ENCODE results near the gene PAK1. TPM values are rescaled to one million over a fixed set of nuclear protein-coding genes. Genes with fewer than 3 reads are reported as not detected.

The PAK1 gene
- total RNA-seq, 1 donor from 2014 or later: 58.3 TPM

DNA sequence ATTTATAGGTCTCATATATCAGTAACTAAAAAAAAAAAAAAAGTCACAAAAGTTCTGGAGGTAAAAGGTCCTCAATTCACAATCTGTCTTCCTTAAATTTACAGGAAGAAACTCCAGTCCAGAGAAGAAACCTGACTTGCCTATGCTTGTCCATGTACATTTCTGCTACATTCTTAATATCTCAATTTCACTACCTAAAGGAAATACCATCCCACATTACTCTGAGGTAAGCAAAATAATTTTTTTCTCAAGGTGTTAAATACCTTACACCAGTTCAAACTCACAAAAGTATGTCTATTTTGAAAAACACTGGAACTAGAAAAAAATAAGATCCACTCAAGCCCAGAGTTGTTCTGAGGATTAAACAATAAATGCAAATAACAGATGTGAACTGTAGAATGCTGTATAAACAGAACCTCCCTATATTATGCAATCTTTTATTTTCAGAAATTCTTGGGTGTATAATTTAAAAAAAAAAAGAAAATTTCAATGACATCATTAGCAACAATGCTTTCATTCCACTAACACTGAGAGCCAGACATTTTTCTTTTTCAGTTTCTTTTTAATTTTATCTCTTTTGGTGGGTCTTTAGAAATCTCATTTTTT lies 122.5 kb downstream of the PAK1 start:
- no peak for TF ChIP-seq CTCF (IDR thresholded peaks at IDR 0.05; ENCODE audit: unreplicated experiment)
- H3K4me3 Mint-ChIP-seq (ENCODE audit: unreplicated experiment): no peak overlapping the region
- H3K4me1 Mint-ChIP-seq (ENCODE audit: unreplicated experiment): peaks cover 14% of the 10 kb centered on the region
- peaks cover 2% of the 10 kb centered on the region for H3K27me3 Mint-ChIP-seq (ENCODE audit: unreplicated experiment)
- no peaks in the 10 kb centered on the region for H3K9me3 Mint-ChIP-seq (ENCODE audit: unreplicated experiment)
- DNase-seq (ENCODE audit: low spot score): no peak
- no peaks in the 10 kb centered on the region for H3K36me3 Mint-ChIP-seq (ENCODE audit: low read depth, unreplicated experiment)
- no peak overlapping the region for H3K27ac Mint-ChIP-seq (ENCODE audit: unreplicated experiment)

DNA sequence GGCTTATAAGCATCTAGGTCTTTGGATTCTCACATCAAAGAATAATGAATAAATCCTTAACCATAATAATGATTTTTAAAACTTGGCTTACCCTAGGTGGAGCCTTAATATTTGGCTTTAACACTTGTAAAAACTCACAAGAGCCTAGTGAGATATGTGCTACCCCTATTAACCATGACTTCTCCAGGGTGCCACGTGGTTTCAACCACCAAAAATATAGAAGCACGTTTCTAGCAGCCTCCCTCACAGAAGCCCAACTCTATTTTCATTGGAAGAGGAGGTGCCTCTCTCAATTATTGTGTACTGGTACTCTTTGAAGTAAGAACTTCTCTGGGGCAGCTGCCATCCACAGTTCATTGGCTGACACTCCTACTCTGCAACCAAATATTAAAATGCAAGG lies 125.9 kb downstream of the PAK1 start:
- peaks cover 2% of the 10 kb centered on the region for H3K27me3 Mint-ChIP-seq (ENCODE audit: unreplicated experiment)
- H3K9me3 Mint-ChIP-seq (ENCODE audit: unreplicated experiment): no peaks in the 10 kb centered on the region
- H3K36me3 Mint-ChIP-seq (ENCODE audit: low read depth, unreplicated experiment): no peaks in the 10 kb centered on the region
- peaks cover 14% of the 10 kb centered on the region for H3K4me1 Mint-ChIP-seq (ENCODE audit: unreplicated experiment)
- DNase-seq (ENCODE audit: low spot score): no peak
- no peak overlapping the region for H3K27ac Mint-ChIP-seq (ENCODE audit: unreplicated experiment)
- H3K4me3 Mint-ChIP-seq (ENCODE audit: unreplicated experiment): no peak overlapping the region
- TF ChIP-seq CTCF (IDR thresholded peaks at IDR 0.05; ENCODE audit: unreplicated experiment): no peak

GRCh38 chr11:77346906-77347603 lies 126.8 kb downstream of the PAK1 start:
- H3K9me3 Mint-ChIP-seq (ENCODE audit: unreplicated experiment): no peaks in the 10 kb centered on the region
- DNase-seq (ENCODE audit: low spot score): no peak
- no peak for TF ChIP-seq CTCF (IDR thresholded peaks at IDR 0.05; ENCODE audit: unreplicated experiment)
- peak overlapping the region; percentile 53 for H3K27ac Mint-ChIP-seq (ENCODE audit: unreplicated experiment)
- H3K4me3 Mint-ChIP-seq (ENCODE audit: unreplicated experiment): no peak overlapping the region
- H3K27me3 Mint-ChIP-seq (ENCODE audit: unreplicated experiment): peaks cover 2% of the 10 kb centered on the region
- H3K36me3 Mint-ChIP-seq (ENCODE audit: low read depth, unreplicated experiment): no peaks in the 10 kb centered on the region
- peaks cover 14% of the 10 kb centered on the region for H3K4me1 Mint-ChIP-seq (ENCODE audit: unreplicated experiment)

DNA sequence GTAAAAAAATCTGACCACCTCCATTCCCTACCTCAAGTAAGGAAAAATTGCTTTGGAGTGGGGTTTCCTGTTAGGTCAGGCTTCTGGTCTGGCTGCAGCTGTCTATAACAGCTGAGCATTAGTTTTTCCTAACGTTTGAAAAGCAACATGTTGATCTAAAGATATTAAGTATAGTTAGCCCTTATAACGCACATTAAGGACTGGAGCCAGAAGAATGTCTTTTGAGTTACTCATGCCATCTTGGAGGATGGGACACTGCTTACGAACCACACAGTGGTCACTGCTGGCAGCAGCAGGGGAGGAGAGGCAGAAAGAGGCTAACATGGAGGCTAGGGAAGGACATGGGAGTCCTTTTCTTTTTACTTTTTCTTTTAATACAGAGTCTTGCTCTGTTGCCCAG lies 128.3 kb downstream of the PAK1 start:
- H3K36me3 Mint-ChIP-seq (ENCODE audit: low read depth, unreplicated experiment): no peaks in the 10 kb centered on the region
- H3K9me3 Mint-ChIP-seq (ENCODE audit: unreplicated experiment): no peaks in the 10 kb centered on the region
- no peak for DNase-seq (ENCODE audit: low spot score)
- TF ChIP-seq CTCF (IDR thresholded peaks at IDR 0.05; ENCODE audit: unreplicated experiment): no peak
- no peak overlapping the region for H3K27ac Mint-ChIP-seq (ENCODE audit: unreplicated experiment)
- H3K27me3 Mint-ChIP-seq (ENCODE audit: unreplicated experiment): peaks cover 2% of the 10 kb centered on the region
- peaks cover 14% of the 10 kb centered on the region for H3K4me1 Mint-ChIP-seq (ENCODE audit: unreplicated experiment)
- H3K4me3 Mint-ChIP-seq (ENCODE audit: unreplicated experiment): no peak overlapping the region

DNA sequence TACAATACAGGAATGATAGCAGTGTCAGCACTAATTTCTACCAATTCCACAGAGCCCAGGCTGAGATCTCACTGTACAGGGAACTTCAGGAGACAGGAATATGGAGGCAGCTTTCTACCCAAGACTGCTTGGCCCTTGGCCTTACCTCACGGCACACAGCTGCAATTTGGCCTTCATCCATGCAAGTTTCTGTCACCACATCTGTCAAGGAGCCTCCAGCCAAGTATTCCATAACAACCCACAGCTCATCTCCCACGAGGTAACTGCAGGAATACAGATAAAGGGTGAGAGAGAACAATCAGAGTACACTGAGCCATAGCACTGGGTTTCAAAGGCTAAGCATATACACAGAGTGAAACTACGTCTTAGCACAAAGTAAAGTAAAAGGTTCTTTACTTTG lies 133.4 kb downstream of the PAK1 start:
- TF ChIP-seq CTCF (IDR thresholded peaks at IDR 0.05; ENCODE audit: unreplicated experiment): no peak
- Mint-ChIP-seq H3K4me3 (ENCODE audit: unreplicated experiment) (no peak overlapping the region), H3K4me1 (ENCODE audit: unreplicated experiment) (no peaks in the 10 kb centered on the region), H3K27me3 (ENCODE audit: unreplicated experiment) (no peaks in the 10 kb centered on the region), H3K9me3 (ENCODE audit: unreplicated experiment) (no peaks in the 10 kb centered on the region), H3K36me3 (ENCODE audit: low read depth, unreplicated experiment) (no peaks in the 10 kb centered on the region), H3K27ac (ENCODE audit: unreplicated experiment) (no peak overlapping the region)
- DNase-seq (ENCODE audit: low spot score): no peak
